CD4-positive, alpha-beta T cell treated with Interleukin-17A for 1 hour (primary cell): Measurements from ENCODE around the gene CACNA1G.

Experiments used
- DNase-seq: peaks from one replicate; pipeline ENCODE4 v3.0.0-alpha.2; 2020

The CACNA1G gene

DNA sequence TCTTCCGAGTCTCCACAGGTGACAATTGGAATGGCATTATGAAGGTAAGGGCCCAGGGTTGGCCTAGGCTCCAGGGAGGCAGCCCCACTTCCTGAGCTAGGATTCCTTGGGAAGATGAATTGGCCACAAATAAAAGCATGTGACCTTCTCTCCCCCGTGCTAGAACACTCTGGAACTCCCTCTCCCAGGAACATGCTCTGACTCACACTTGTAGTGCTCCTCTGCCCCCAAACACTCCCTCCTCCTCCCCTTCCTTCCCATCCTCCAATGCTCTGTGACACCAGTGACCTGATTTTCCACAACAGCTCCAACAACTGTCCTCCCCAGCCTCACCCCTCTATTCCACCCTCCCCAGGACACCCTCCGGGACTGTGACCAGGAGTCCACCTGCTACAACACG is 57.8 kb downstream of the CACNA1G start:
- no peak for DNase-seq

GRCh38 chr17:50618941-50619340 is 58.4 kb downstream of the CACNA1G start:
- no peak for DNase-seq

- no peak for DNase-seq
These were observed 59.0 kb downstream of the CACNA1G start for GRCh38 chr17:50619489-50619888.

GRCh38 chr17:50620237-50620636 is 59.7 kb downstream of the CACNA1G start:
- DNase-seq = no peak

GRCh38 chr17:50620858-50621257 is 60.3 kb downstream of the CACNA1G start:
- no peak for DNase-seq

- no peak for DNase-seq
These were observed 61.1 kb downstream of the CACNA1G start for GRCh38 chr17:50621574-50622031.

DNA sequence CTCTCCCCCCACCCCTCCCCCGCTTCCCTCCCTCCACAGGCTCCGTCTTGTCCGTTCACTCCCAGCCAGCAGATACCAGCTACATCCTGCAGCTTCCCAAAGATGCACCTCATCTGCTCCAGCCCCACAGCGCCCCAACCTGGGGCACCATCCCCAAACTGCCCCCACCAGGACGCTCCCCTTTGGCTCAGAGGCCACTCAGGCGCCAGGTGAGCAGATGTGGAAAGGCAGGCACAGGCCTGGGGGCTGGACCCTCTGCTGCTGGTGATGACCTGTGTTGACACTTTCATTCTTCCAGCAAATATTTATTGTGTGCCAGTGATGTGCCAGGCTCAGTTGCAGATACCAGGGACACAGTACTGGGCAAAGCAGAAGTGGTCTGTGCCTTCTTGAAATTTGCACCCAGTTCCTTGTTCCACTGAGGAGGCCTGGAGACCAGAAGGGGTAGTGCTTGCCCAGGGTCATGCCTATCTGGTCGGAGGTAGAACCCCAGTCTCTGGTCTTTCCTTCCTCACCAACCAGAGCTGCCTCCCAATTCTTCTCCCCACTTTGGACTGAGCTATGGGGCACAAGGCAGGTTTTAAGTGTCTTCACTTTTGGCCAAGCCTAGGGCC is 63.9 kb downstream of the CACNA1G start:
- no peak for DNase-seq

DNA sequence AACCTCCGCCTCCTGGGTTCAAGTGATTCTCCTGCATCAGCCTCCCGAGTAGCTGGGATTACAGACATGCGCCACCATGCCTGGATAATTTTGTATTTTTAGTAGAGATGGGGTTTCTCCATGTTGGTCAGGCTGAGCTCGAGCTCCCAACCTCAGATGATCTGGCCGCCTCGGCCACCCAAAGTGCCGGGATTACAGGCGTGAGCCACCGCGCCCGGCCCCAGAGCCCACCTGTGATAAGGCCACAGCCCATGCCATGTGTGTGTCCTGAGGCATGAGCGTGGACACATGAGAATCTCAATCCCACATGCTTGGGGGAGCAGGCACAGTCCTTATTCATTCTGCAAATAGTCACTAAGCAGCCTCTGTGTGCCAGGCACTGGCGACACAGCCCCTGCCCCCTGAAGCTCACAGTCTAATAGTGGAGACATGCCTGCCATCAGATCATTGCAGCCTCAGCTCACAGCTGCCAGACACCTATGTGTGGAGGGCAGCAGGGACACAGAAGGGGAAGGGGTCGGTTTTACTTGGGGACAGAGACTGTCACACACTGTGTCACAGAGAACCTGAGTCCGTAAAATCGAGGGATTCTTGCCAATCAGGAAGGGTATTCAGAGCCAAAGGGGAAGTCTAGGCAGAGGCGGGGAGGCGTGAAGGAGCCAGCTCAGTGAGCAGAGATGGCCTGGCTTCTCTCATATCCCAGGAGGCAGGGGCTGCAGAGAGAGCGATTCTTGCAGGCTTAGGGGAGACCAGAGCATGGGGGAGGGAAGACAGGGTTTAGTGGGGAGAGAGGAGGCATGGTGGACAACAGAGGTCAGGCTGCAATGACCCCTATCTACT is 64.7 kb downstream of the CACNA1G start:
- no peak for DNase-seq

DNA sequence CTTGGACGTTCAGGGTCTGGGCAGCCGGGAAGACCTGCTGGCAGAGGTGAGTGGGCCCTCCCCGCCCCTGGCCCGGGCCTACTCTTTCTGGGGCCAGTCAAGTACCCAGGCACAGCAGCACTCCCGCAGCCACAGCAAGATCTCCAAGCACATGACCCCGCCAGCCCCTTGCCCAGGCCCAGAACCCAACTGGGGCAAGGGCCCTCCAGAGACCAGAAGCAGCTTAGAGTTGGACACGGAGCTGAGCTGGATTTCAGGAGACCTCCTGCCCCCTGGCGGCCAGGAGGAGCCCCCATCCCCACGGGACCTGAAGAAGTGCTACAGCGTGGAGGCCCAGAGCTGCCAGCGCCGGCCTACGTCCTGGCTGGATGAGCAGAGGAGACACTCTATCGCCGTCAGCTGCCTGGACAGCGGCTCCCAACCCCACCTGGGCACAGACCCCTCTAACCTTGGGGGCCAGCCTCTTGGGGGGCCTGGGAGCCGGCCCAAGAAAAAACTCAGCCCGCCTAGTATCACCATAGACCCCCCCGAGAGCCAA is 65.6 kb downstream of the CACNA1G start:
- DNase-seq = peak; percentile 58

DNA sequence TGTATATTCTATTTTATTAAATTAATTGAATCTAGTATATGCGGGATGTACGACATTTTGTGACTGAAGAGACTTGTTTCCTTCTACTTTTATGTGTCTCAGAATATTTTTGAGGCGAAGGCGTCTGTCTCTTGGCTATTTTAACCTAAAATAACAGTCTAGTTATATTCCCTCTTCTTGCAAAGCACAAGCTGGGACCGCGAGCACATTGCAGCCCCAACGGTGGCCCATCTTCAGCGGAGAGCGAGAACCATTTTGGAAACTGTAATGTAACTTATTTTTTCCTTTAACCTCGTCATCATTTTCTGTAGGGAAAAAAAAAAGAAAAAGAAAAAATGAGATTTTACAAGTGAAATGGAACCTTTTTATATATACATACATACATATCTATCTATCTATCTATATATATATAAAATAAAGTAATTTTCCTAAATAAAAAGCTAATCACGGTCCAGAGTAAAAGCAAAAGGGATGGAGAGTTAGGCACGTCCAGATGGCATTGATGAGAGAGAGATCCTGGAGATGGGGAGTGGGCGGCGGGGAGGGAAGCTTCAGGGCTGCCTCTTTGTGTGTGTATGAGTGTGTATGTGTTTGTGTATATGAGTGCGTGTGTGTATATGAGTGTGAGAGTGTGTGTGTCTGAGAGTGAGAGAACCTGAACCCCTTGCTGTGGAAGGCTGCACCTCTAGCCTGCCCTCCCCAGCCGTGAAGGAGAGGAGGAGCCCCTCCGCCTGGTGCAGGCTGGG is 66.7 kb downstream of the CACNA1G start:
- DNase-seq = no peak

DNA sequence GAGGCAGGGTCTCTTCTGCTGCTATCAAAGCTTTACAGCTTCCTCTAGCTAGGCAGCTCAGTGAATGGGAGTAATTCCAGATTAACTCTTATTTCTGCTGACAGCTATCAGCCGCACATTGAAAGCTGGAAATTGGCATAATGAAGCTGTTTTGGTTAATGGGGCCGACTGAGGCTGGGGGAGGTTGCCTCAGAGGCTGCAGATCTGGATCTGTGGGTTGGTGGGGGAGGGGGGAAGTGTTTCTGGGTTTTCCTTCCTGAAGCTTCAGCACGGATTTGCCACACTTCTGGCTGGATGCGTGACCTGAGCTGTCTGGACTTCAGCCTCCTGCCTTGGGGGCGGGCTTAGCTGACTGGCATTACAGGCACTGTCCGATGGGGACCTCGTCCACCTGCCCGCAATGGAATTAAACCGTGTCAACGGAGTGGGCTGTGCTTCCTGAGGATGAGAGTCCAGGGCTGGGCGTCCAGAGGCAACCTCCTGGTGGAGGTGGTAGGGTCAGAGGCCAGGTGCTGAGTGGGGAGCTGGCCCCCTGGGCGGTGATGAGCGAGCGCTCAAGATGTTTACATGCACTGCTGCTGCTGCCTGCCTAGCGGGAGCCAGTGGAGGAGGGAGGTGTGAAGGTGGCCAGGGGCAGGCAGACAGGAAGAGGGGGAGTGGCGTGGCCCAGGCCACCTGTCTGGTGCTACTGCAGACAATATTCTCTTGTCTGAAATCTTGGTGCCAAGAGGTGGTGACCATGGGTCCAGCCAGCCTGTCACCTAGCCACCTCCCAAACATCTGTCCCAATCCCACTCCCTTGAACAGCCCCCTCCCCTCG is 67.5 kb downstream of the CACNA1G start:
- DNase-seq = no peak

- no peak for DNase-seq
These were observed 69.4 kb downstream of the CACNA1G start for GRCh38 chr17:50629902-50630301.

DNA sequence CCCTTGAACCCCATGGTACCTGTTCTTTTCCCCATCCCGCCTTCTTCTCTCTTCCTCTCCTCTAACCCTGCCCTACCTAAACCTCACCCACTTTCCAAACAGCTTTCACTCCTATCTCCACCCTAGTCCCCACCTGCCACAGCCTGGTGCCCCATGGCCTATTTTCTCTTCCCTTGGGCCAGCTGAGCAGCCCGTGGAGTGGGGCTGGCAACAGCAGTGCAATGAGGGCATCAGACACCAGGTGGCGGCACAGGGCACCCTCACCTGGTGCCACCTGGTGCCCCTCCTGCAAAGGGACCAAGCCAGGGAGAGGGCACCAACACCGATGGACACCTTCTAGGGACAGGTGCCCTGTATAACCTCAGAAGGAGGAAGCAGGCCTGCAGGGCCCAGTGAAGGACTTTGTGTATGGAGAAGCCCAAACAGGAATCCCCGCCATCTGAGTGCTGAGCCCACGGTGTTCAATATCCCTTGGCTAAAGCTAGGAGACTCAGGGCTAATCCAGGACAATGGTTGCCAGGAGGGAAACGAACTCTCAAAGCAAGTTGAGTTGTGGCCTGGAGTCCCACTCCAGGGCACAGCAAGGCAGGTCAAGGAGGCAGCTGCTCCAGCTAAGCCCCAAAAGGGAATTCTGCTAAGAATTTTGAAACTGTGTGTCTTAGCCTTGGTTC is 70.1 kb downstream of the CACNA1G start:
- DNase-seq = peak; percentile 54

- no peak for DNase-seq
These were observed 70.8 kb downstream of the CACNA1G start for GRCh38 chr17:50631195-50631907.

GRCh38 chr17:50631908-50632571 is 71.5 kb downstream of the CACNA1G start:
- DNase-seq = no peak

- no peak for DNase-seq
These were observed 72.1 kb downstream of the CACNA1G start for GRCh38 chr17:50632637-50633036.

DNA sequence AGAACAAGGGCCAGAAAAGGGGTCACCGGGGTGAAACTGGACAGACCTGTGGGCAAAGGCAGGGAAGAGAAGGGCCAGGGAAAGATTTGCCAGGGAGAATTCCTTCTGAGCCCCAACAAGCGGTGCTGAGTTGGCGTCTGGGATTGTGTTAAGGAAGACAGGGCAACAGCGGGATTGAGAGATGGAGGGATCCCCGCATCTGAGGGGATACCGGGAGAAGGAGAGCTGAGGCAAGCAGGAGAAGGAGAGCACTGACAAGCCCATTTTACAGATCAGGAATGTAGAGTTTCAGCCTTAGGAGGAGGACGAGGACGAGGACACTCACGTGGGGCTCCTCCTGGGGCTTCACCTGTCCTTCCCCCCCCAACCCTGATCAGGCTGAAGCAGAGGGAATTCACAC is 73.2 kb downstream of the CACNA1G start:
- DNase-seq = no peak

DNA sequence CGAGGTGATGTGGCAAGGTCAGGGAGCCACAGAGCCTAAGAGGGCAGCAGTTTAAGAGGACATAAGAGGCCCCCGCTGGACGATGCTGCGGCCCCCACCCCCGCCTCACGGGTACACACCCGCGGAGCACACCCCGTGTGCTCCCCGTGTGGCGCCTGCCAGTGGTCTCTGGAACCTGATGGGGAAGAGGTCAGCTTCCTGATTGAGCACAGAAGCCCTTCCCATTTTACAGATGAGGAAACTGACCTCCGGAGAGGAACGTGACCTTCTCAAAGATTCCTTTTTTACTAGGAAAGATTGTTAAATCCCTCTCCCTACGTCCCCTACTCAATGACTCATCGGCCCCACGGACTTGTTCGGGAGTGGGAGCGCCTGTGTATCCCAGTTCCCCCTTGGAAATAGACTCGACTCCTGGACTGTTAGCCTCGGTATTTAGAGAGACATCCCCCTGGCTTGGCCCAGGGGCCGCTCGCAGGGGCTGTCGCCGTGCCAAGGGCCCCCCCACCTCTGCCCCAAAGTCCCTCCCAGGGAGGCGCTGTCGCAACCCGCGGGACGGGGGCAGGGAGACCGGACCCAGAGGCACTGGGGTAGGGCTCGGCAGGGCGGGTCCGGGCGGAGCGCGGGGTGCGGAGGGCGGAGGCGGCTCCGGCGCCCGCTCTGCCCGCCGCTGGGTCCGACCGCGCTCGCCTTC is 73.9 kb downstream of the CACNA1G start, which contains the start of gene ABCC3:
TSS of gene ABCC3 (plus strand) at position 658 of the 691 bp plus-strand sequence. CDS start 56 bp downstream, outside the sequence.
- DNase-seq = no peak

DNA sequence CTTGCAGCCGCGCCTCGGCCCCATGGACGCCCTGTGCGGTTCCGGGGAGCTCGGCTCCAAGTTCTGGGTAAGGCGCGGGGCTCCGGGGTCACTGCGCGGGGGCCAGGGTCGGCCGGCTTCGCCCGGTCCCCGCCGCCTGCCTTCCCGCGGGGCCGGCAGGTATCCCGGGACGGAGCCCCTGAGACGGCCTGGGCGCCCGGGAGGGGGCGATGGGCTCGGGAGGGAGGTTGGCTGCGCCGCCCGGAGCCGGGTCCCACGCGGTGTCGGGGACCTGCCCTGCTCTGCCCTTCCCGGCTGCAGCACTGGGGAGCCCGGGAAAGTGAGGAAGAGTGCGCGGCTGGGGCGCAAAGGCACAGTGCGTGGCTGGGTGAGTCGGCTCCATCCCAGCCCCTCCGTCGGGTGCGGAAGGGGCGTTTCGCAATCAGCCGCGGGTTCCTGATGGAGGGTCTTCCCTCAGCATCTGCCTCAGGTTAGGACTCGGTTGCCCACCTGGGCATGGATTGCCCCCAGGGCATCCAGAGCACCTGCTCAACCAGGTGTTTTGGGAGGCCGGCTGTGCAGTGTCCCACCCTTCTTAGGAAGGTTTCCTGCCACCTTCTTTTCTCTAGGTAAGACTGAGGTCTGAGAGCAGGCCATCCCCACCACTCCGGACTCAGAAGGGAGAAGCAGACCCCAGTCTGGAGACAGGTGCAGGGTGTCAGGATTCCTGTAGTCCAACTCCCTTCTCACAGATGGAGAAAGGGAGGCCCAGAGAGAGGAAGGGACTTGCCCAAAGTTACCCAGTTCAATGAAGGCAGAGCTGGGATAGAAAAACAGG is 74.6 kb downstream of the CACNA1G start:
- no peak for DNase-seq
